ENCODE measurements around the gene PSMD2. TPM values are rescaled to one million over a fixed set of nuclear protein-coding genes. Genes with fewer than 3 reads are reported as not detected.

PSMD2 gene
- total RNA-seq, 1 donor from 2014 or later: 255 TPM

DNA sequence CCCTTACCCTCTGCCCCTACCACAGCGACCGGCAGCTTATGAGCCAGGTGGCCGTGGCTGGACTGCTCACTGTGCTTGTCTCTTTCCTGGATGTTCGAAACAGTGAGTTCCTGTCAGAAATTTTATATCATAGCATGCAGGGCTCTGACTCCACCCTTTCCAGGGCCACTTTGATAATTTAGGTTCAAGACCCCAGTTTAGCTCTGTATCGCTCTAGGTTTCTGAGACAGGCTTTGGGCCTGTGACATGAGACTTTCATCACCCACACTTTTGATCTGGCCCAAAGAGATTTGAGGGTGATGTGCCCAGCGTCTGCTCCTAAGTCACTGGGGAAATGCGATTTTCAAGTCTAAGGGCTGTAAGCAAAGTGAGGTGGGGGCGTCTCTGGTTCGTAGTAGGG lies 8.9 kb downstream of the PSMD2 start:
- no peak for DNase-seq (ENCODE audit: extremely low spot score, unreplicated experiment)
- H3K9me3 Mint-ChIP-seq: no peaks in the 10 kb centered on the region
- H3K27ac Mint-ChIP-seq: no peak overlapping the region
- H3K27me3 Mint-ChIP-seq: no peaks in the 10 kb centered on the region
- H3K4me3 Mint-ChIP-seq: no peak overlapping the region
- H3K36me3 Mint-ChIP-seq: peaks cover 32% of the 10 kb centered on the region
- TF ChIP-seq, protein P1, sequence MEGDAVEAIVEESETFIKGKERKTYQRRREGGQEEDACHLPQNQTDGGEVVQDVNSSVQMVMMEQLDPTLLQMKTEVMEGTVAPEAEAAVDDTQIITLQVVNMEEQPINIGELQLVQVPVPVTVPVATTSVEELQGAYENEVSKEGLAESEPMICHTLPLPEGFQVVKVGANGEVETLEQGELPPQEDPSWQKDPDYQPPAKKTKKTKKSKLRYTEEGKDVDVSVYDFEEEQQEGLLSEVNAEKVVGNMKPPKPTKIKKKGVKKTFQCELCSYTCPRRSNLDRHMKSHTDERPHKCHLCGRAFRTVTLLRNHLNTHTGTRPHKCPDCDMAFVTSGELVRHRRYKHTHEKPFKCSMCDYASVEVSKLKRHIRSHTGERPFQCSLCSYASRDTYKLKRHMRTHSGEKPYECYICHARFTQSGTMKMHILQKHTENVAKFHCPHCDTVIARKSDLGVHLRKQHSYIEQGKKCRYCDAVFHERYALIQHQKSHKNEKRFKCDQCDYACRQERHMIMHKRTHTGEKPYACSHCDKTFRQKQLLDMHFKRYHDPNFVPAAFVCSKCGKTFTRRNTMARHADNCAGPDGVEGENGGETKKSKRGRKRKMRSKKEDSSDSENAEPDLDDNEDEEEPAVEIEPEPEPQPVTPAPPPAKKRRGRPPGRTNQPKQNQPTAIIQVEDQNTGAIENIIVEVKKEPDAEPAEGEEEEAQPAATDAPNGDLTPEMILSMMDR (conservative IDR thresholded peaks at IDR 0.05): no peak
- H3K4me1 Mint-ChIP-seq (ENCODE audit: unreplicated experiment): no peaks in the 10 kb centered on the region

DNA sequence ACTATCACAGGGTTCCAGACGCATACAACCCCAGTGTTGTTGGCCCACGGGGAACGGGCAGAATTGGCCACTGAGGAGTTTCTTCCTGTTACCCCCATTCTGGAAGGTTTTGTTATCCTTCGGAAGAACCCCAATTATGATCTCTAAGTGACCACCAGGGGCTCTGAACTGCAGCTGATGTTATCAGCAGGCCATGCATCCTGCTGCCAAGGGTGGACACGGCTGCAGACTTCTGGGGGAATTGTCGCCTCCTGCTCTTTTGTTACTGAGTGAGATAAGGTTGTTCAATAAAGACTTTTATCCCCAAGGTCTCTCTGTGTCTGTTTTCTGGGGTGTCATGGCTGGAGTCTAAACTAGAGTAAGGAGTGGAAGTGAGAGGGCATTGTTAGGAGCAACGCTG lies 9.7 kb downstream of the PSMD2 start:
- H3K27me3 Mint-ChIP-seq: no peaks in the 10 kb centered on the region
- peaks cover 32% of the 10 kb centered on the region for H3K36me3 Mint-ChIP-seq
- TF ChIP-seq, protein P1 (conservative IDR thresholded peaks at IDR 0.05): peak; percentile 25
- H3K4me1 Mint-ChIP-seq (ENCODE audit: unreplicated experiment): no peaks in the 10 kb centered on the region
- no peak overlapping the region for H3K4me3 Mint-ChIP-seq
- no peaks in the 10 kb centered on the region for H3K9me3 Mint-ChIP-seq
- no peak for DNase-seq (ENCODE audit: extremely low spot score, unreplicated experiment)
- peak overlapping the region; percentile 22 for H3K27ac Mint-ChIP-seq

DNA sequence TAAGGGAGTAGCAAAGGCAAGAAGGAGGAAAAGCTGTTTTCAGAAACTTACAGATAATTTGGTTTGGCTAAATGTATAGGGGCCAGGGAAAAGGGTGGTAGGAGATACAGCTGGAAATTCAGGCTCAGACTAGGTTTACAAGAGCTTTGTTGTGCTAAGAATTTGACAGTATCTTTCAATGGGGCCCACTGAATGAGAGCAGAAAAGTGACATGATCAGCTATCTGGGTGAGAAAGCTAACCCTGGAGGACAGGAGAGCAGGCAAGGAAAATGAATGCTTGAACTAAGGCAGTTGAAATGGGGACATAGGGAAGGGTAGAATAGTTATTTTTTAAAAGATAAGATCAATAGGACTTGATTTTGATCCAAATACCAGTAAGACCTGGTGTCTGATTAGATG lies 12.6 kb downstream of the PSMD2 start:
- TF ChIP-seq, protein P1 (conservative IDR thresholded peaks at IDR 0.05): no peak
- H3K4me1 Mint-ChIP-seq (ENCODE audit: unreplicated experiment): peaks cover 8% of the 10 kb centered on the region
- H3K27me3 Mint-ChIP-seq: no peaks in the 10 kb centered on the region
- H3K4me3 Mint-ChIP-seq: peak overlapping the region; percentile 64
- DNase-seq (ENCODE audit: extremely low spot score, unreplicated experiment): no peak
- peaks cover 16% of the 10 kb centered on the region for H3K36me3 Mint-ChIP-seq
- peak overlapping the region; percentile 9 for H3K27ac Mint-ChIP-seq
- no peaks in the 10 kb centered on the region for H3K9me3 Mint-ChIP-seq

DNA sequence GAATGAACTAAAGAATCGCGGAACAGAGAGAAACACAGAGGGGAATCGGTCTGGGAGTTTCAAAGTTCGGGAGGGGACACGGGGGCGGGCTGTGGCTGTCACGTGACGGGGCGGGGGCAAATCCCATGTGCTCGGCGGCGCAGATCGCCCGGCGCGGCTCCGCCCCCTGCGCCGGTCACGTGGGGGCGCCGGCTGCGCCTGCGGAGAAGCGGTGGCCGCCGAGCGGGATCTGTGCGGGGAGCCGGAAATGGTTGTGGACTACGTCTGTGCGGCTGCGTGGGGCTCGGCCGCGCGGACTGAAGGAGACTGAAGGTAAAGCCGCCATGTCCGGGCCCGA lies 15.3 kb downstream of the PSMD2 start, which contains the start of gene EIF4G1:
Gene EIF4G1, plus strand, starts transcription at position 244 of the 337 bp plus-strand sequence. CDS start 1,191 bp downstream, outside the sequence.
- Mint-ChIP-seq H3K9me3 (no peaks in the 10 kb centered on the region), H3K36me3 (peaks cover 21% of the 10 kb centered on the region), H3K27me3 (no peaks in the 10 kb centered on the region), H3K4me3 (peak within 1 kb of the TSS; percentile 90), H3K27ac (peak within 1 kb of the TSS; percentile 88), H3K4me1 (ENCODE audit: unreplicated experiment) (peaks cover 27% of the 10 kb centered on the region)
- TF ChIP-seq, protein P1 (conservative IDR thresholded peaks at IDR 0.05): no peak
- DNase-seq (ENCODE audit: extremely low spot score, unreplicated experiment): peak; percentile 95

DNA sequence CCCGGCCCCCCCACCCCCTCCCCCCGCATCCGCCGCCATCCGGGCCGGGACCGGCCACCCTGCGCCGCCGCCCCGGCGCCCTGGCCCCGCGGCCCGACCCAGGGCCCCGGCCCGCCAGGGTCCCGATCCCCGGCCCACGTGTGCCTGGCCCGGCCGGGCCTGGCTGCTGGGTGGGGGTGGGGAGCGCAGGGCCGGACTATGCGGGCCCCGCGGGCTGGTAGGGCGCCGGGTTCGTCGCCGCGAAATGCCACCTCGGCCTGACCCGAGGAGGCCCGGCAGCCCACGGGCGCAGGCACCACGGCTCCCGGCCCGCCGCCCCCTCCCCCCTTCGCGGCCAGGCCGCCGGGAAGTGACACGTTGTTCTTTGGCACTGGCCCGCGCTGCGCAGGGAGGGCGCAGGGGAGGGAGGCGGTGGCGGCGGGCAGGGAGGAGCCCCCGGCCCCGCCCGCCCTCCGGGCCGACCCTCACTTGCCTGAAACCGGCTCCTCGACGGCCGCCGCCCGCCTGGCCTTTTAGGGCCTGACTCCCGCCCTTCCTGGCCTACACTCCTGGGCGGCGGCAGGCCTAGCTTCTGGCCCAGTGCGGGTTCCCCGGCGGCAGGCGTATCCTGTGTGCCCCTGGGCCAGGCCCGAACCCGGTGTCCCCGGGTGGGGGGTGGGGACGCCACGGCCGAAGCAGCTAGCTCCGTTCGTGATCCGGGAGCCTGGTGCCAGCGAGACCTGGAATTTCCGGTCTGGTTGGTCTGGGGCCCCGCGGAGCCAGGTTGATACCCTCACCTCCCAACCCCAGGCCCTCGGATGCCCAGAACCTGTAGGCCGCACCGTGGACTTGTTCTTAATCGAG lies 15.9 kb downstream of the PSMD2 start:
- peak; percentile 80 for DNase-seq (ENCODE audit: extremely low spot score, unreplicated experiment)
- H3K36me3 Mint-ChIP-seq: peaks cover 19% of the 10 kb centered on the region
- H3K4me1 Mint-ChIP-seq (ENCODE audit: unreplicated experiment): peaks cover 27% of the 10 kb centered on the region
- H3K9me3 Mint-ChIP-seq: no peaks in the 10 kb centered on the region
- no peaks in the 10 kb centered on the region for H3K27me3 Mint-ChIP-seq
- TF ChIP-seq, protein P1 (conservative IDR thresholded peaks at IDR 0.05): no peak
- peak overlapping the region; percentile 88 for H3K27ac Mint-ChIP-seq
- H3K4me3 Mint-ChIP-seq: peak overlapping the region; percentile 90

Measured in type B pancreatic cell (in vitro differentiated cells).